GM21390 (cell line): ENCODE data around the gene AEBP2.
"Not testable (repeated sequence)": the region's sequence is repeated elsewhere in the genome, so short reads cannot be mapped to it uniquely, and the experiment has no call there.

Experiments used
- ATAC-seq: cut with Tn5 transposase; IDR thresholded peaks from one replicate; pipeline ENCODE4 v1.9.1; 2021; ENCODE audit not compliant: unreplicated experiment

Gene AEBP2

DNA sequence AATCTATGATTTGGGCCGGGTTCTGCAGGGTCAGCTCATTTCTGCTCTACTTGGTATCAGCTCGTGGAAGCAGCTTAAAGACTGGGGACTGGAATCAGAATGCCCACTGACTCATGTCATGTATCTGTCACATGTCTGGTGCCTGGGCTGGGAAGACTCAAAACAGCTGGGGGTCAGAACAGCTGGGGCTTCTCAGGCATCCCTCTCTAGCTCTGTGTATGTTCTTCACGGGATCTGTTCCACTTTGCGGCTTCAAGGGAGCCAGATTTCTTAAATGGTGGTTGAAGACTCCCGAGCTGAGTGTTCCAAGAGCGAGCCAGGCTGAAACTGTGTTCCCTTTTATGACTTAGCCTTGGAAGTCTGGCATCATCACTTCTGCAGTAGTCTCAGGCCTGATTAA lies 11.9 kb downstream of the AEBP2 start:
- ATAC-seq, result no peak

DNA sequence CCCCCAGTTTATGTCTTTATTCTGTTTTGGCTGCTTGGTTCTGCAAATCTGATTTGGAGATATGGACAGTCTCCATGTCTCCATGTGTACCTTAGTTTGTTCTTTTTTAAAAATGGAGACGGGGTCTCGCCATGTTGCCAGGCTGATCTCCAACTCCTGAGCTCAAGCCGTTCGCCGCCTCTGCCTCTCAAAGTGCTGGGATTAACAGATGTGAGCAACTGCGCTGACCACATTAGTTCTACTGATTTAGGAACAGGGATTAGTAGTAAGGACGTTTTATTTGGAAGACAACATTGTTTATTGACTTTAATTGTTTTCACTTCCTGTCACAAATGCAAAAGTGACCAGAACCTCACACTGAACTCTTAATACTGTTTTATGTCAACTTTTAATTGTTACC lies 14.7 kb downstream of the AEBP2 start:
- no peak for ATAC-seq

DNA sequence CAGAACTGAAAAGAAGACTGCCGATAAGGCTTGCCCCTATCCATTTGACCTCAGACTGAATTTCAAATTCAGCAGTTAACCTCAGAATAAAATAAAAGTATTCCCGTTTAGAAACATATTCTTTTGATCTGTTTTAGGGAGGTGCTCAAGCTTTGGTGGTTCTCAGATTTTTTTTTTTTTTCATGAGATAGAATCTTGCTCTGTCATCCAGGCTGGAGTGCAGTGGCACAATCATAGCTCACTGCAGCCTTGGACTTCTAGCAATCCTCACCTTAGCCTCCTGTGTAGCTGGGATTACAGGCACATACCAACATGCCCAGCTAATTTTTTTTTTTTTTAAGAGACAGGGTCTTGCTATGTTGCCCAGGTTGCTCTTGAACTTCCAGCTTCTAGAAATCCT lies 15.5 kb downstream of the AEBP2 start:
- ATAC-seq, result no peak

DNA sequence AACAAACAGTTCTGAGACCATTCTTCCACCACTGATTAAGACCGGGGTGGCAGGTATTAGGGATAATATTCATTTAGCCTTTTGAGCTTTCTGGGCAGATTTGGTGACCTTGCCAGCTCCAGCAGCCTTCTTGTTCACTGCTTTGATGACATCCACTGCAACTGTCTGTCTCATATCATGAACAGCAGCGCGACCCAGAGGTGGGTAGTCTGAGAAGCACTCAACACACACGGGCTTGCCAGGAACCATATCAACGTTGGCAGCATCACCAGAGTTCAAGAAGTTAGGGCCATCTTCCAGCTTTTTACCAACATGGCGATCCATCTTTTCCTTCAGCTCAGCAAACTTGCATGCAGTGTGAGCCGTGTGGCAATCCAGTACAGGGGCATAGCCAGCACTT lies 16.9 kb downstream of the AEBP2 start:
- ATAC-seq, result no peak

DNA sequence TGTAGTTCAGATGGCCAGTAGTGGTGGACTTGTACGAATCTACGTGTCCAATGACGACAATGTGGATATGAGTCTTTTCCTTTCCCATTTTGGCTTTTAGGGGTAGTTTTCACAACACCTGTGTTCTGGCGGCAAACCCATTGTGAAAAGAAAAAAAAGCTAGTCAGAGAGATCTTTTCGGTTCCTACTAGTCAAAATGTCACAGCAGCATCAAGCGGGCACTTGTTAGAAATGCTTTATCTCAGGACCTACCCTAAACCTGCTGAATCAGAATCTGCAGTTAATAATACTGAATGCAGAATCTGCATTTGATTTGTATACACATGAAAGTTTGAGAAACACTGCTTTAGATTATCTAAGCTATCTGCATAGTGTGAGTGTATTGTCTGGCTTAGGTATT lies 18.3 kb downstream of the AEBP2 start:
- ATAC-seq, result no peak

DNA sequence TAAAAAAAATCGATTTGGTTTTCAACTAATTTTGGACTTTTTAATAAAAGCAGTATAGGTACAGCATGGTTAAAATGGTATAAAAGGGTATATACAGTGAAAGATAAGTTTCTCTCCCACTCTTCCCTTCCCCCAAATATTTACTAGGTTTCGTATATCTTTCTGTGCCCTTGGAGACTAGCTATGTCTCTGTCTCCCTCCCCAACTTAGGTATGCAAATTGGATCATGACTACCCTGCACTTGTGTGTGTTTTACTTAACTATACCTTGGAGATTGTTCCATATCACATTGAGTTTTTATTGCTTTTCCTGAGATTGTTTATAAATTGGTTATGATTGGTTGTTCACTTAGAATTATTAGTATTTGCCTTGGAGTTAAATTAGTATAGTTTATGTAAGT lies 19.4 kb downstream of the AEBP2 start:
- ATAC-seq, result no peak

DNA sequence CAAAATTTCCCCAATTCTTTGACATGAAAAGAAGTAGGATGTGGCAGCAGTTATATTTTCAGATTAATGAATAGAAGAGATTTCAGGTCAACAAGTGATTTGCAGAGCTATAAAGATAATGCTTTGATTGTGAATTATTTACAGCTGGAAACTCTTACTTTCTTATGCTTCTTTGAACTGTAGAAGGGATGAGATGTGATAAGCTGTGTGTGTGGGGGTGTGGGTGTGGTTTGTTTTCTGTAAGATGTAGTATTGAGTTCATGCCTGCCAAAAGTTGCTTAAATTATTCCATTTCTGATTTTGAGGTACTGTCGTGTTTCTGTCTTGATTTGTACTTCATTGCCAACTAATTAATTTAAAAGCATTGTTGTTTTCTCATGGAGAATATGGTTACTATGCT lies 22.7 kb downstream of the AEBP2 start:
- ATAC-seq, result no peak

DNA sequence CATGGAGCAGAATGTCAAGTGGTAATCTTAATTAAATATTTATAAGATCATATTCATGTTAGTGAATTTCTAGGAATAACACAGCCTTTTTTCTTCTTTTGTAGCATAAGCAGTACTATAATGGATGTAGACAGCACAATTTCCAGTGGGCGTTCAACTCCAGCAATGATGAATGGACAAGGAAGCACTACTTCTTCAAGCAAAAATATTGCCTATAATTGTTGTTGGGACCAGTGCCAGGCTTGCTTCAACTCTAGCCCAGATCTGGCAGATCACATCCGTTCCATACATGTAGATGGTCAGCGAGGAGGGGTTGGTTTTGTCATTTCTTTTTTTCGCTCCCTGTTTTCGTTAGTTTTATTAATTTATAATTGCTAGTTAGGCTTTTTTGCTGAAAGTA lies 23.1 kb downstream of the AEBP2 start:
- ATAC-seq, result no peak

DNA sequence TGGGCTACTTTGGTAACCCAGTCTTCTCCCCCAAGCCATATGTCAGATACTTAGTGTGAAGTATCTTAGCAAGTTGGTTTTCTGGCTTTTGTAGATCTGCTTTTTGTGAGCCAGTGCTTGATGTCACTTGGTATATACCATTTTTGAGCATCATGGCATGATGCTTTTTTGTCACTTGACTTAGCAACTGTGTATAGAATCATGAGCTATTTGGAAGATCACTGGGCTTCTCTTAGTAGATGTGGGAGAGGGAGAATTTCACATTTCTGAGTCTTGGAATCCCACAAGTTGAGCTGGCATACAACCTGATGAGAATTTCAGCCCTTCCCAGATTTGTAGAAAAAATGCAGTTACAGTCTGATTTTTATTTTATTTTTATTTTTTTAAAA lies 24.9 kb downstream of the AEBP2 start:
- no peak for ATAC-seq

DNA sequence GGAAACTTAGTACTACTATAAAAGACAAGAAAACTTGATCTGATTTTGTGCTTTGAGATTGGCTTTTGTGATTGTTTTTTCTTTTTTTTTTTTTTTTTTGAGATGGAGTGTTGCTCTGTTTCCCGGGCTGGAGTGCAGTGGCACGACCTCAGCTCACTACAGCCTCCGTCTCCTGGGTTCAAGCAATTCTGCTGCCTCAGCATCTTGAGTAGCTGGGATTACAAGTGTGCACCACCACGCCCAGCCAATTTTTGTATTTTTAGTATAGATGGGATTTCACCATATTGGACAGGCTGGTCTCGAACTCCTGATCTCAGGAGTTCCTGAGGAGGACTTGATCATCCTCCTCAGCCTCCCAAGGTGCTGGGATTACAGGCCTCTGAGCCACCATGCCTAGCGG lies 26.4 kb downstream of the AEBP2 start:
- ATAC-seq, result no peak

DNA sequence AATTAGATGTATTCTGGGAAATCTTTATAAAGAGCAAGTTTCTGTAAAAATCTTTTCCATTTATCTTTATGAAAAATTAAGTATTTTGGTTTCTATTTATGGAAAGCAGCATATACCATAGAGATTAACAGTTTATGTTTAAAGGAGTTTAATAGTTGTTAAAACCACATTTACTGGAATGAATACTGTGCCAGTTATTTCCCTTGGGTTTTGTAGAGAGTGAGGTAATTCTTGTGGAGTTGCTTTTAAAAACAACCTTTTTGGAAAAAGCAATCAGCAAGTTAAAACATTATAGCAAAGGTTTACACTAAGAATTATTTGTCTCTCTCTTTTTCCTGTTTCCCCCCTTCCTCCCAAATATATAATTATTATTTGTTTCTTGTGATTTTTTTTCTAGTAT lies 34.9 kb downstream of the AEBP2 start:
- ATAC-seq, result no peak

DNA sequence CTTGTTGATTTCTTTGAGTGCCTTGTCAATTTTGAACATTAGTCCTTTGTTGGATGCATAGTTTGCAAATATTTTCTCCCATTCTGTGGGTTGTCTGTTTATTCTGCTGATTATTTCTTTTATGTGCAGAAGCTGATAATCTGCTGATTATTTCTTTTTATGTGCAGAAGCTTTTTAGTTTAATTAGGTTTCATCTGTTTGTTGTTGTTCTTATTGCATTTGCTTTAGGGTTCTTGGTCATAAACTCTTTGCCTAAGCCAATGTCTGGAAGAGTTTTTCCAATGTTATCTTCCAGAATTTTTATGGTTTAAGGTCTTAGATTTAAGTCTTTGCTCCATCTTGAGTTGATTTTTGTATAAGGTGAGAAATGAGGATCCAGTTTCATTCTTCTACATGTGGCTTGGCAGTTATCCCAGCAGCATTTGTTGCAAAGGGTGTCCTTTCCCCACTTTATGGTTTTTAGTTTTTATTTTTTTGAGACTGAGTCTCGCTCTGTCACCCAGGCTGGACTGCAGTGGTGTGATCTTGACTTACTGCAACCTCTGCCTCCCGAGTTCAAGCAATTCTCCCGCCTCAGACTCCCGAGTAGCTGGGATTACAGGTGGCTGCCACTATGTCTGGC lies 36.7 kb downstream of the AEBP2 start:
- ATAC-seq, result not testable (repeated sequence)

DNA sequence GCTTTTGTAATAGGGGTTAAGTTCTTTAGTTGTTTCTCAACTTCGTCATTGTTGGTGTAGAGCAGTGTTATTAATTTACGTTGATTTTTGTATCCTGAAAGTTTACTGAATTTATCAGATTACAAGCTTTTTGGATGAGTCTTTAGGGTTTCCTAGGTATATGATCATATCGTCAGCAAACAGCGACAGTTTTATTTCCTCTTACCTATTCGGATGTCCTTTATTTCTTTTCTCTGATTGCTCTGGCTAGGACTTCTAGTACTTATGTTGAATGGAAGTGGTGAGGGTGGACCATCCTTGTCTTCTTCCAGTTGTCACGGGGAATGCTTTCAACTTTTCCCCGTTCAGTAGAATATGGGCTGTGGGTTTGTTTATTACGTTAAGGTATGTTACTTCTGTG lies 37.8 kb downstream of the AEBP2 start:
- no peak for ATAC-seq

DNA sequence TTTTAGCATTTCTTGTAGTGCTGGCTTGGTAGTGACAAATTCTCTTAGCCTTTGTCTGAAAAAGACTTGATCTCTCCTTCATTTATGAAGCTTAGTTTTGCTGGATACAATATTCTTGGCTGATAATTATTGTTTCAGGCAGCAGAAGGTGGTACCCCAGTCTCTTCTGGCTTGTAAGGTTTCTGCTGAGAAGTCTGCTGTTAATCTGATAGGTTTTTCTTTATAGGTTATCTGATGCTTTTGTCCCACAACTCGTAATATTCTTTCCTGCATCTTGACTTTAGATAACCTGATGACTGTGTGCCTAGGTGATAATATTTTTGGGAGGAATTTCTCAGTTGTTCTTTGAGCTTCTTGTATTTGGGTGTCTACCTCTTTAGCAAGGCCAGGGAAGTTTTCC lies 41.2 kb downstream of the AEBP2 start:
- ATAC-seq, result no peak

DNA sequence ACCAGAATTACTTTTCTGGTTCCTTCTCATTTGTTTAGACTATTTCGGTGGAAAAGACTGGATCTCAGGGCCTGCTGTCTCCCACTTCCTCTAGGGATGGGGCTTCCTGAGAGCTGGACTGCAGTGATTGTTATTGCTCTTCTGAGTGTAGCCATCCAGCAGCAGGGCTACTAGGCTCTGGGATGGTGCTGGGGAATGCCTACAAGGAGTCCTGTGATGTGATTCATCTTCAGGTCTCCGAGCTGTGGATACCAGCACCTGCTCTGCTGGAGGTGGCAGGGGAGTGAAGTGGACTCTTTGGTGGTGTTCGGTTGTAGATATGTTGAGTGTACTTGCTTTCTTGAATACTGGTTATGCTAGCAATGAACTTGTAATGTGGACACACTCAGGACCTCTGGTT lies 42.7 kb downstream of the AEBP2 start:
- no peak for ATAC-seq

DNA sequence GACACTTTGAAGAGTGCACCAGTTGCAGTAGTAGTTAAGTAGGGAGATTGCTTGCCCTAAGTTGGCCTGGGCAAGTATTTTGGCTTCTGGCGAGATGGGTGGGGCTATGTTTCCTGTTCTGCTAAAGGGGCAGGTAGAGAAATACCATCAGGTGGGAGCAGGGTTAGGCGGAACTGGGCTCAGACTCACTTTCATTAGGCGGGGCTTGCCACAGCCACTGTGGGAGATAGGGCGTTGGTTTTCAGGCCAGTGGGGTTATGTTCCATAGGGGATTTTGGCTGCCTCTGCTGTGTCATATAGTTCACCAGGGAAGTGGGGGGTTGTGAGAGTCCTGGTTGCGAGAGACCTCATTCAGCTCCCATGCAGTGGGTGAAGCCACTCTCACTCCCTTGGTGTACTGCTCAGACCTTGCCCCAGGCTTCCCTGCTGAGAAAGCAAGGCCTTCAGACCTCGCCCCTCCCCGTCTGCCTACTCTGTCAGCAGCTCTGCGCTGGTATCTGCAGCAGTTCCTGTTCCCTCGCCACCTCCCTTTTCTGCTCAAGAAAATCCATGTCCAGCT lies 43.3 kb downstream of the AEBP2 start:
- peak; percentile 78 for ATAC-seq

DNA sequence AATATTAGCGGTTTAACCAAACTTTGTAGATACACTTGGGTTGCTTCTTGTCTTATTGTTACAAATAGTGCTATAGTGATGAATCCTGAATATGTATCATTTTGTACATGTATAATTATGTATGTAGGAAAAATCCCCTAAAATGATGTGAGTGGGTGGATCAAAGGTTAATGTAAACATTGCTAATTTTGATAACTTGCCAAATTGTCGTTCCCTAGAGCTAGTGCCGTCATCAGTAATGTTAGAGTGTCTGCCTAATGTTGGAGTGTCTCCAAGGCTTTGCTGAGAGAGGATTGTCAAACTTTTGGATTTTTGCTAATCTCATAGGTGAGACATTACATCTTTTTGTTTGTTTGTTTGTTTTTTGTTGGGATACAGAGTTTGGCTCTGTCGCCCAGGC lies 44.4 kb downstream of the AEBP2 start:
- ATAC-seq, result no peak

DNA sequence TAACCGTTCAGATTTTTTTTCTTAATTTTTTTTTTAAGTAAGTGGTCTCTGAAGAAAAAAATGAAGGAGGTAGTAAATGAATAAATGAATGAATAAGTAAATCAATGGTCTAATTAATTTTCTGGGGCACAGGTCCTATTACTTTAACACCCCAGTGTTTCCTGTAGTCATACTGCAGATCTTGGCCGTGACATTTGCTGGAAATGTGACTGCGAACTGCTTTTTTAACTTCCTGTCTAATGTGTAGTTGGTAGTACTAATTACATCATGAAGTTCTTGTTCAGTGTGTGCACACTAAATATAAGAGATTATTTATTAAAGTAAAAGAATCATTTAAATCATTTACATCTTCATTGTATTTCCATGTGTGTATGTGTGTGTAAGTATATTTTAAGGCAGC lies 45.4 kb downstream of the AEBP2 start:
- no peak for ATAC-seq

DNA sequence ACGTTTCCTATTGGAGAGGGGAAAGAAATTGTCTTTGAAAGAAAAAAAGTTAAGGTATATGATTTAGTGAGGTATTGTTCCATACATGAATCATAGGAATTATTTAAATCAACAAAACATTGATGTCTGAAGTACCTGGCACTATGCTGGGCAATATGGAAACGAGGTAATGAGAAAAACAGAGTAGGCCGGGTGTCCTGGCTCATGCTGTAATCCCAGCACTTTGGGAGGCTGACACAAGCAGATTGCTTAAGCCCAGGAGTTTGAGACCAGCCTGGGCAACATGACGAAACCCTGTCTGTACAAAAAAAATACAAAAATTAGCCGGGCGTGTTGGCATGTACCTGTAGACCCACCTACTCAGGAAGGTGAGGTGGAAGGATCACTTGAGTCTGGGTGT lies 45.9 kb downstream of the AEBP2 start:
- ATAC-seq, result no peak

DNA sequence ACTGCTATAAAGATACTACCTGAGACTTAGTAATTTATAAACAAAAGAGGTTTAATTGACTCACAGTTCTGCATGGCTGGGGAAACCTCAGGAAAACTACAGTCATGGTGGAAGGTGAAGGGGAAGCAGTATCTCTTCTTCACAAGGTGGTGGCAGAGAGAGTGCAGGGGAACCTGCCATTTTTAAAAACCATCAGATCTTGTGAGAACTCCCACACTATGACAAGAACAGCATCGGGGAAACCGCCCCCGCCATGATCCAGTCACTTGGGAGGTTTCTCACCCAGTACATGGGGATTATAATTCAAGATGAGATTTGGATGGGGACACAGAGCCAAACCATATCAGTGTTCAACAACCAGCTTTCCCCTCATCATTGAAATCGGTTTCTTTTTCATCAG lies 49.9 kb downstream of the AEBP2 start:
- no peak for ATAC-seq

DNA sequence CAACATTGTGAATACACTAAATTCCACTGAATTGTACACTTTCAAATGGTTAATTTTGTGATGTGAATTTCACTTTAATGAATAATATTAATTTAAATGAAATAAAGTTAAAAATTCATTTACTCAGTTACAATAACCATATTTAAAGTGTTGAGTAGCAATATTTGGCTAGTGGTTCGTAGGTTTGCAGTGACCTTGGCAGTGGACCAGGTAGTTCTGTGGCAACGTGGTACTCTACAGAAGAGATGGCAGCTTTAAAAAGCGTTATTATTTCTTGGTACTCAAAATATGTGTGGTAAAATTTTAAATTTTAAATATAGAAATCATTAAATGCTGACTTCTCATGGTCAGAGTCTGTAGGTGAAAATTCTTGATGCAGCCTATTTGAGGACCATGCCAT lies 51.6 kb downstream of the AEBP2 start:
- no peak for ATAC-seq

DNA sequence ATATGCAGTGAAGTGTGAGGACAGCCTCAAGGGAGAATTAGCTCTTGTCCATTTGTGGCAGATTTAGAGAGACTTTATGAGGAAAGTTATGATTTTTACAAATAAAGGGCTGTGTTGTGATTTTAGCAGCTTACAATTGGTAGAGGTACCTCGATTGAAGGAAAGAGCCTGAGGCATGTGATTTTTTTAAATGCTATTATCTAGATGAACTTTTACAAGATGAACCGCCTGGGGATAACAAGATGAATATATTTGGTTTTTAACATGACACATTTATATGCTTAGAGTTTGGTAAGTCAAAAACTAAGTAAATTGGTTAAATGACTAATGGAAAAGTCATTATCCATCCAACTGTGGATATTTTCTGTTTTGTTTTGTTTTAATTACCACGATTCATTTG lies 52.6 kb downstream of the AEBP2 start:
- no peak for ATAC-seq

DNA sequence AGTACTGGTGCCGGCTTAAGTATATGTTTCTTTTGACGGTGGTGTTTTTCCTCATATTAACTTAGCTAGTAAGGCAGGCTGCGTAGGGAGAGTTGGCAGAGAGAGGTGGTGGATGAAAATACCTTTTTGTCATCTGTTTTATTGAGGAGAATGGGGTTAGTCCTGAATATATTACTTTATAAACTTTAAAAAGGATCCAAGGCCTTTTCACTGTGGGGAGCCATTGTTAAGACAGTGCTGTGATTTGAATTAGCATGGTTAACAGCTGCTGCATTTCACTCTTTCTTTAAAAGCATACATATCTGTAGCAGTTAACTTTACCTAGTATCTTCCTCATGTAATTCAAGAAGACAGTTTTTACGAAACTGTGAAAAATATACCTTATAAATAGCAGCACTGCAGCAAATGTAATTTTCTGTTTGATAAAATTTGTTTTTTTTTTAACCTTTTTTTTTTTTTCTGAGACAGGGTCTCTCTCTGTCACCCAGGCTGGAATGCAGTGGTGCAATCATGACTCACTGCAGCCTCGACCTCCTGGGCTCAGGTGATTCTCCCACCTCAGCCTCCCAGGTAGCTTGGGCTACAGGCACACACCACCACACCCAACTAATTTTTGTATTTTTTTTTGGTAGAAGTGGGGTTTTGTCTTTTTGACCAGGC lies 57.1 kb downstream of the AEBP2 start:
- no peak for ATAC-seq
